ENCODE measurements around the gene STARD13. TPM values are rescaled to one million over a fixed set of nuclear protein-coding genes. Genes with fewer than 3 reads are reported as not detected.

STARD13 gene
- total RNA-seq, 1 donor from 2014 or later, result 2.0 TPM

DNA sequence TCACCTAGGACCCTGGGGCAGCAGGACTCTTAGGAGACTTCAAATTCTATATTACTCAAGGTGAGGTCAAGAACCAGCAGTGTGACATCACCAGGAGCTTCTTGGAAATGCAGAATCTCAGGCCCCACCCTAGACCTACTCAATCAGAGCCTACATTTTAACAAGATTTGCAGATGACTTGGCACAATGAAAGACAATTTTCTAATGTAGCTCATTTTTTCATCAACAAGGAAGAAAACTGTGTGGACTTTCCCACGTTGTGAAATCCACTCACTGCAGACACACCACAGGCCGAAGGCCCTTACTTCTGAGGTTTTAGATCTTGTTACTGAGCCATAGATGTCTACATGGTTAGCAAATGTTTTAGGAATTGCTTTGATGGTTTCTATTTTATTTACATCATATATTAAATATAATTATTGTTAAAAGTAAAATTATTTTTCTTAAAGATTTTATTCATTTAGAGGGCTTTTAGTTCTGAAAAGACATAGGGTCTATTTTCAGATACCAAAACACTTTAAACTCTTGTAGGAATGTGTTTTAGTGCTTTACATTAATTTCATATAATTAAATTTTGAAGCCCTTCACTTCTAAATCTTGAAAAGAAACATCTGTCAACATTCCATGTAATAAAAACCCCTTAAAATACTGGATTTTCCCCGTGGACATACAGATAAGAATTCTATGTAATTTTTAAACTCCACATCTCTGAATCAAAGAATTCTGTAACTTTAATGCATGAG, 18.5 kb upstream of the STARD13 start:
- Histone ChIP-seq H3K79me2 (ENCODE audit: low read depth) (no peaks in the 10 kb centered on the region), H3K9ac (no peak overlapping the region), H3K36me3 (no peaks in the 10 kb centered on the region), H4K20me1 (ENCODE audit: low read depth) (no peaks in the 10 kb centered on the region), H3K9me3 (ENCODE audit: low read depth) (no peaks in the 10 kb centered on the region), H3K27ac (no peak overlapping the region), H2AFZ (replicated peaks) (no peak overlapping the region), H3K4me2 (no peak overlapping the region), H3K27me3 (no peaks in the 10 kb centered on the region), H3K4me1 (no peaks in the 10 kb centered on the region), H3F3A (ENCODE audit: low read depth) (no peaks in the 10 kb centered on the region), H3K4me3 (no peak overlapping the region)
- H3K4me3 Mint-ChIP-seq, result no peak overlapping the region
- no peak overlapping the region for H3K27ac Mint-ChIP-seq
- no peak for TF ChIP-seq EZH2phosphoT487 (IDR thresholded peaks at IDR 0.05)
- TF ChIP-seq, protein P1, sequence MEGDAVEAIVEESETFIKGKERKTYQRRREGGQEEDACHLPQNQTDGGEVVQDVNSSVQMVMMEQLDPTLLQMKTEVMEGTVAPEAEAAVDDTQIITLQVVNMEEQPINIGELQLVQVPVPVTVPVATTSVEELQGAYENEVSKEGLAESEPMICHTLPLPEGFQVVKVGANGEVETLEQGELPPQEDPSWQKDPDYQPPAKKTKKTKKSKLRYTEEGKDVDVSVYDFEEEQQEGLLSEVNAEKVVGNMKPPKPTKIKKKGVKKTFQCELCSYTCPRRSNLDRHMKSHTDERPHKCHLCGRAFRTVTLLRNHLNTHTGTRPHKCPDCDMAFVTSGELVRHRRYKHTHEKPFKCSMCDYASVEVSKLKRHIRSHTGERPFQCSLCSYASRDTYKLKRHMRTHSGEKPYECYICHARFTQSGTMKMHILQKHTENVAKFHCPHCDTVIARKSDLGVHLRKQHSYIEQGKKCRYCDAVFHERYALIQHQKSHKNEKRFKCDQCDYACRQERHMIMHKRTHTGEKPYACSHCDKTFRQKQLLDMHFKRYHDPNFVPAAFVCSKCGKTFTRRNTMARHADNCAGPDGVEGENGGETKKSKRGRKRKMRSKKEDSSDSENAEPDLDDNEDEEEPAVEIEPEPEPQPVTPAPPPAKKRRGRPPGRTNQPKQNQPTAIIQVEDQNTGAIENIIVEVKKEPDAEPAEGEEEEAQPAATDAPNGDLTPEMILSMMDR (IDR thresholded peaks at IDR 0.05), result no peak
- TF ChIP-seq EZH2 (IDR thresholded peaks at IDR 0.05), result no peak
- H3K36me3 Mint-ChIP-seq, result no peaks in the 10 kb centered on the region
- DNase-seq (ENCODE audit: low spot score), result no peak
- H3K27me3 Mint-ChIP-seq (ENCODE audit: insufficient read depth, low read depth), result peaks cover 2% of the 10 kb centered on the region
- no peaks in the 10 kb centered on the region for H3K4me1 Mint-ChIP-seq
- peaks cover 17% of the 10 kb centered on the region for H3K9me3 Mint-ChIP-seq

DNA sequence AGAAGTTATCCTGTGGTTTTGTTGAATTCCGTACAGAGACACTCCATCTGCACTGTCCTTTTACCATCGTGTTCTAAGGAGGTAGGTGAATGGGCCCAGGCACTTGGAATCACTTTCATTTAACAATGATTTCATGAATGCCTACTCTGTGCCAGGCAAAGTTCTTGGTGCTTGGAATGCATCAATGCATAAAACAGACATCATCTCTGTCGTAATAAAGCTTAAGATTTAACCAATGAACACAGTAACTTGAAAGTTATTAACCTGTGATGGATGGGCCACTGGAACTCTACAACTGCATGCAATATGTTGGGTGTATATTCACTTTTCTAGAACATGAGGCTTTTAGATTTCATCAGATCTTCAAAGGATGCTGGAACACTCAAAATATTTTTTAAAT, 14.1 kb upstream of the STARD13 start:
- no peak overlapping the region for H3K27ac Mint-ChIP-seq
- H3K4me2 ChIP-seq, result no peak overlapping the region
- no peaks in the 10 kb centered on the region for H3K79me2 ChIP-seq (ENCODE audit: low read depth)
- no peaks in the 10 kb centered on the region for H3K27me3 ChIP-seq
- no peak overlapping the region for H3K27ac ChIP-seq
- no peak overlapping the region for H3K9ac ChIP-seq
- H3K4me1 Mint-ChIP-seq, result no peaks in the 10 kb centered on the region
- H3K4me3 Mint-ChIP-seq, result no peak overlapping the region
- H3K9me3 ChIP-seq (ENCODE audit: low read depth), result no peaks in the 10 kb centered on the region
- H4K20me1 ChIP-seq (ENCODE audit: low read depth), result no peaks in the 10 kb centered on the region
- H3K4me1 ChIP-seq, result no peaks in the 10 kb centered on the region
- H3K36me3 Mint-ChIP-seq, result no peaks in the 10 kb centered on the region
- no peak overlapping the region for H3K4me3 ChIP-seq
- no peaks in the 10 kb centered on the region for H3F3A ChIP-seq (ENCODE audit: low read depth)
- H3K9me3 Mint-ChIP-seq, result peaks cover 4% of the 10 kb centered on the region
- no peaks in the 10 kb centered on the region for H3K36me3 ChIP-seq
- H3K27me3 Mint-ChIP-seq (ENCODE audit: insufficient read depth, low read depth), result no peaks in the 10 kb centered on the region
- no peak overlapping the region for H2AFZ ChIP-seq (replicated peaks)
- no peak for TF ChIP-seq EZH2phosphoT487 (IDR thresholded peaks at IDR 0.05)
- no peak for TF ChIP-seq EZH2 (IDR thresholded peaks at IDR 0.05)
- TF ChIP-seq, protein P1 (IDR thresholded peaks at IDR 0.05), result no peak
- DNase-seq (ENCODE audit: low spot score), result no peak

DNA sequence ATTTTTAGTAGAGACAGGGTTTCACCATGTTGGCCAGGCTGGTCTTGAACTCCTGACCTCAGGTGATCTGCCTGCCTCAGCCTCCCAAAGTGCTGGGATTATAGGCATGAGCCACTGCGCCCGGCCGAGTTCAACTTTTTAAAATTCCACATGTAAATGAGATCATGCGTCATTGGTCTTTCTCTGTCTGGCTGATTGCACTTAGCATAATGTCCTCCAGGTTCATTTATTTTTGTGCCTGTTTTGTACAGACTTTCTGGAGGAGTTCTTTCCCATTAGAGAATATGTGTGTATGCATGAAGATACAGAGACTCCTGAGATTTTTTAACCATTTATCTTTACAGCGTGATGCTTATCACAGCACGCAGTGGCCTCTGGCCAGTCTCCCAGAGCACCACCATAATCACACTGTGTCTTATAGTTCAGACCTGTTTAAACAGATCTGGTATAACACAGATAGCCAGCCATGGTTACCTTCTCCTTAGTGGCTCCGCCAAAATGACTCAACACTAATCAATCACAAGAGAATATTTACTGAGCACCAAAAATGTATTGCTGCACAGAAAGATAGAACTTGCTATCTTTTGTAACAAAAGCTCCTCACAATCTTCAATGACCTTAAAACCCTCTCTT, 11.4 kb upstream of the STARD13 start:
- Histone ChIP-seq H3K36me3 (no peaks in the 10 kb centered on the region), H3K4me3 (no peak overlapping the region), H3K4me2 (no peak overlapping the region), H3K79me2 (ENCODE audit: low read depth) (no peaks in the 10 kb centered on the region), H3K9me3 (ENCODE audit: low read depth) (no peaks in the 10 kb centered on the region), H3K27me3 (no peaks in the 10 kb centered on the region), H3F3A (ENCODE audit: low read depth) (no peaks in the 10 kb centered on the region), H3K4me1 (no peaks in the 10 kb centered on the region), H4K20me1 (ENCODE audit: low read depth) (no peaks in the 10 kb centered on the region), H2AFZ (replicated peaks) (no peak overlapping the region), H3K27ac (no peak overlapping the region), H3K9ac (no peak overlapping the region)
- Mint-ChIP-seq H3K27me3 (ENCODE audit: insufficient read depth, low read depth) (no peaks in the 10 kb centered on the region), H3K4me1 (no peaks in the 10 kb centered on the region), H3K9me3 (peaks cover 4% of the 10 kb centered on the region), H3K27ac (no peak overlapping the region), H3K36me3 (no peaks in the 10 kb centered on the region), H3K4me3 (no peak overlapping the region)
- no peak for TF ChIP-seq EZH2 (IDR thresholded peaks at IDR 0.05)
- no peak for DNase-seq (ENCODE audit: low spot score)

DNA sequence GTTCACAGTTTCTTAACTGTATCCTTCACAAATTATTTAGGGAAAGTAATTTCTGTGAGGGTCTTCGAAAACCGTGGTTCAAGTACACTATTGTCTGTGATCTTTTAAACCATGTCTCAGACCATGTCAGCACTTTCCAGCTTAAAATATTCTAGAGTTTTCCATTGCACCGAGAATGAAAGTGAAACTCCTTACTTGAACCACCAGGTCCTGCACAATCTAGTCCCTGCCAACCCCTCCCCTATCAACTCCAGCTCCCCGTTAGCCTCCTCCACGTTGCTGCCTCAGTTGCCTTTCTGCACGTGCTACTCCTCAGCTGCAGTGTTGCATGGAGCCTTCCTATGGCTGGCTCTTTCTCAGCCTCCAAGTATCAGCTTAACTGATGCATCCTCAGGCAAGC, 7.2 kb upstream of the STARD13 start:
- Mint-ChIP-seq H3K27me3 (ENCODE audit: insufficient read depth, low read depth) (no peaks in the 10 kb centered on the region), H3K4me3 (no peak overlapping the region), H3K4me1 (no peaks in the 10 kb centered on the region), H3K9me3 (peaks cover 4% of the 10 kb centered on the region), H3K36me3 (no peaks in the 10 kb centered on the region), H3K27ac (no peak overlapping the region)
- Histone ChIP-seq H3K9me3 (ENCODE audit: low read depth) (no peaks in the 10 kb centered on the region), H3K4me3 (no peak overlapping the region), H3K27ac (no peak overlapping the region), H3K27me3 (no peaks in the 10 kb centered on the region), H2AFZ (replicated peaks) (no peak overlapping the region), H4K20me1 (ENCODE audit: low read depth) (no peaks in the 10 kb centered on the region), H3K79me2 (ENCODE audit: low read depth) (no peaks in the 10 kb centered on the region), H3K4me2 (no peak overlapping the region), H3K36me3 (no peaks in the 10 kb centered on the region), H3K9ac (no peak overlapping the region), H3F3A (ENCODE audit: low read depth) (no peaks in the 10 kb centered on the region), H3K4me1 (no peaks in the 10 kb centered on the region)
- TF ChIP-seq EZH2phosphoT487 (IDR thresholded peaks at IDR 0.05), result no peak
- TF ChIP-seq, protein P1 (IDR thresholded peaks at IDR 0.05), result no peak
- no peak for TF ChIP-seq EZH2 (IDR thresholded peaks at IDR 0.05)
- no peak for DNase-seq (ENCODE audit: low spot score)
